ENCODE data around the gene CYP51A1. TPM values are rescaled to one million over a fixed set of nuclear protein-coding genes. Genes with fewer than 3 reads are reported as not detected.

The CYP51A1 gene
- total RNA-seq, 1 donor from 2014 or later: 83.9 TPM

GRCh38 chr7:92131093-92131492 is 3.2 kb downstream of the CYP51A1 start:
- Histone ChIP-seq H3K79me2 (ENCODE audit: insufficient read depth, low read length) (peaks cover 49% of the 10 kb centered on the region), H3K4me1 (ENCODE audit: insufficient read depth, low read length) (no peaks in the 10 kb centered on the region), H3K9ac (ENCODE audit: low read length) (no peak overlapping the region), H4K20me1 (ENCODE audit: insufficient read depth, low read length) (peaks cover 34% of the 10 kb centered on the region), H3K36me3 (ENCODE audit: insufficient read depth, low read length) (peaks cover 17% of the 10 kb centered on the region), H2AFZ (ENCODE audit: low read depth, low read length) (no peak overlapping the region), H3K27me3 (ENCODE audit: insufficient read depth, low read length) (no peaks in the 10 kb centered on the region), H3K27ac (ENCODE audit: low read depth, low read length) (no peak overlapping the region), H3K4me2 (ENCODE audit: low read length) (no peak overlapping the region), H3K4me3 (ENCODE audit: insufficient read depth, low read depth, low read length) (no peak overlapping the region), H3K9me3 (ENCODE audit: insufficient read depth, low read depth, low read length) (no peaks in the 10 kb centered on the region)
- peaks cover 11% of the 10 kb centered on the region for H3K4me1 Mint-ChIP-seq (ENCODE audit: low read depth, unreplicated experiment)
- no peak for TF ChIP-seq EZH2 (IDR thresholded peaks at IDR 0.05; ENCODE audit: insufficient read depth, low read length)
- TF ChIP-seq CTCF (IDR thresholded peaks at IDR 0.05; ENCODE audit: insufficient read depth, low read depth, low read length): no peak
- no peaks in the 10 kb centered on the region for H3K9me3 Mint-ChIP-seq (ENCODE audit: unreplicated experiment)
- H3K36me3 Mint-ChIP-seq (ENCODE audit: low read depth, unreplicated experiment): peaks cover 9% of the 10 kb centered on the region
- H3K27ac Mint-ChIP-seq (ENCODE audit: unreplicated experiment): no peak overlapping the region
- FAIRE-seq (no peak), DNase-seq (ENCODE audit: low read depth) (no peak)
- no peak overlapping the region for H3K4me3 Mint-ChIP-seq (ENCODE audit: unreplicated experiment)
- no peaks in the 10 kb centered on the region for H3K27me3 Mint-ChIP-seq (ENCODE audit: low read depth, unreplicated experiment)

GRCh38 chr7:92121681-92122080 is 12.6 kb downstream of the CYP51A1 start:
- Histone ChIP-seq H3K4me3 (ENCODE audit: insufficient read depth, low read depth, low read length) (no peak overlapping the region), H3K9ac (ENCODE audit: low read length) (no peak overlapping the region), H4K20me1 (ENCODE audit: insufficient read depth, low read length) (peaks cover 21% of the 10 kb centered on the region), H3K9me3 (ENCODE audit: insufficient read depth, low read depth, low read length) (no peaks in the 10 kb centered on the region), H3K27ac (ENCODE audit: low read depth, low read length) (no peak overlapping the region), H3K4me2 (ENCODE audit: low read length) (no peak overlapping the region), H3K79me2 (ENCODE audit: insufficient read depth, low read length) (peaks cover 37% of the 10 kb centered on the region), H3K27me3 (ENCODE audit: insufficient read depth, low read length) (no peaks in the 10 kb centered on the region), H2AFZ (ENCODE audit: low read depth, low read length) (no peak overlapping the region), H3K36me3 (ENCODE audit: insufficient read depth, low read length) (peaks cover 38% of the 10 kb centered on the region), H3K4me1 (ENCODE audit: insufficient read depth, low read length) (no peaks in the 10 kb centered on the region)
- no peak overlapping the region for H3K4me3 Mint-ChIP-seq (ENCODE audit: unreplicated experiment)
- peaks cover 21% of the 10 kb centered on the region for H3K36me3 Mint-ChIP-seq (ENCODE audit: low read depth, unreplicated experiment)
- H3K4me1 Mint-ChIP-seq (ENCODE audit: low read depth, unreplicated experiment): no peaks in the 10 kb centered on the region
- H3K27me3 Mint-ChIP-seq (ENCODE audit: low read depth, unreplicated experiment): no peaks in the 10 kb centered on the region
- no peaks in the 10 kb centered on the region for H3K9me3 Mint-ChIP-seq (ENCODE audit: unreplicated experiment)
- DNase-seq (ENCODE audit: low read depth) (no peak), FAIRE-seq (no peak)
- H3K27ac Mint-ChIP-seq (ENCODE audit: unreplicated experiment): no peak overlapping the region
- TF ChIP-seq EZH2 (IDR thresholded peaks at IDR 0.05; ENCODE audit: insufficient read depth, low read length): no peak
- no peak for TF ChIP-seq CTCF (IDR thresholded peaks at IDR 0.05; ENCODE audit: insufficient read depth, low read depth, low read length)

- no peak overlapping the region for H3K4me3 ChIP-seq (ENCODE audit: insufficient read depth, low read depth, low read length)
- FAIRE-seq (no peak), DNase-seq (ENCODE audit: low read depth) (no peak)
- peaks cover 21% of the 10 kb centered on the region for H4K20me1 ChIP-seq (ENCODE audit: insufficient read depth, low read length)
- no peaks in the 10 kb centered on the region for H3K9me3 ChIP-seq (ENCODE audit: insufficient read depth, low read depth, low read length)
- Mint-ChIP-seq H3K4me3 (ENCODE audit: unreplicated experiment) (no peak overlapping the region), H3K27me3 (ENCODE audit: low read depth, unreplicated experiment) (no peaks in the 10 kb centered on the region), H3K27ac (ENCODE audit: unreplicated experiment) (no peak overlapping the region), H3K4me1 (ENCODE audit: low read depth, unreplicated experiment) (no peaks in the 10 kb centered on the region), H3K36me3 (ENCODE audit: low read depth, unreplicated experiment) (peaks cover 18% of the 10 kb centered on the region), H3K9me3 (ENCODE audit: unreplicated experiment) (no peaks in the 10 kb centered on the region)
- no peaks in the 10 kb centered on the region for H3K4me1 ChIP-seq (ENCODE audit: insufficient read depth, low read length)
- H3K4me2 ChIP-seq (ENCODE audit: low read length): no peak overlapping the region
- TF ChIP-seq CTCF (IDR thresholded peaks at IDR 0.05; ENCODE audit: insufficient read depth, low read depth, low read length) (no peak), EZH2 (IDR thresholded peaks at IDR 0.05; ENCODE audit: insufficient read depth, low read length) (no peak)
- no peak overlapping the region for H3K9ac ChIP-seq (ENCODE audit: low read length)
- no peak overlapping the region for H3K27ac ChIP-seq (ENCODE audit: low read depth, low read length)
- peaks cover 37% of the 10 kb centered on the region for H3K79me2 ChIP-seq (ENCODE audit: insufficient read depth, low read length)
- no peaks in the 10 kb centered on the region for H3K27me3 ChIP-seq (ENCODE audit: insufficient read depth, low read length)
- H3K36me3 ChIP-seq (ENCODE audit: insufficient read depth, low read length): peaks cover 36% of the 10 kb centered on the region
- H2AFZ ChIP-seq (ENCODE audit: low read depth, low read length): no peak overlapping the region
Measured at GRCh38 chr7:92119213-92119759, 15.0 kb downstream of the CYP51A1 start.

Data from astrocyte (in vitro differentiated cells and primary cell).